GM18520 (cell line): ENCODE results near the gene LAG3.

Source experiments
- ATAC-seq: cut with Tn5 transposase; IDR thresholded peaks from one replicate; pipeline ENCODE4 v1.9.1; 2021; ENCODE audit not compliant: unreplicated experiment

LAG3 gene

DNA sequence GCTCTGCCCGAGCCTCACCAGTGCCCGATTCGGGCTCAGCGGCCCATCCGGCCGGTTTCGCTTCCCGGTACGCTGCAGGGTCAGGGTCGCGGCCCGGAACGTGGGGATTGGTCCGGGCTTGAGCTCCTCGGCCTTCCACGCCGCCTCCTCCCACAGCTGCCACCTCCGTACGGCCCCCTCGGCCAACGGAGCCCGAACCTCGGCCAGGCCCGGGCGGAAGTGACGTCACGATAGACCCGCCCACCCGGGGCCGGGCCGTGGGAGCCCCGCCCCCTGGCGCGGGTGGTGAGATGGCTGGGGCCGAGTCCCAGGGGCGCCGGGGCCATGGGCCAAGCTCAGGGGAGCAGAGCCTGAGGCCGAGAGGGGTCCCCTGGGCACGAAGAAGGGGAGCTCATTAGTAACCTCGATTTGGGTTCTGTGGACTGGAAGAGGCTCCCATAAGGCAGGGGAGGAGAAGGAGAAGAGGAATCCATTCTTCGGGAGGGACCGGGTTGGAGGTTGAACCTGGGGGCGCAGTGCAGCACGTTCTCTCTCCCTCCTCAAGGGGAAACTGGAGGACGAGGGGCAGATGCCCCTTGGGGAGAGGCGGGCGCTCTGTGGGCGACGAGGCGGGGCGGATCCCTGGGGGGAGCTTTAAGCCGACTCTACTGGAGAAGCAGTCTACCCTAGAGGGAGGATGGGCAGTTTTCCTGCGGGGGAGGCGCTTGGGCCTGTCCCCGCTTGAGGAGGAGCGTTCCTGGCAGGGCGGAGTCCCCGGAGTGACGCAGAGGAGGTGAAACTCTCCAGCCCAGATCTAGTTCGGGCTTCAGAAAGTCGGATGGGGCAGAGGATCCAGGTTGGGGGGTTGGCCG is 19.2 kb upstream of the LAG3 start, which contains the start of gene MLF2:
Gene MLF2 (minus strand): TSS at position 221 of the 851 bp plus-strand sequence. CDS start 807 bp downstream, outside the sequence.
- peak; percentile 96 for ATAC-seq

DNA sequence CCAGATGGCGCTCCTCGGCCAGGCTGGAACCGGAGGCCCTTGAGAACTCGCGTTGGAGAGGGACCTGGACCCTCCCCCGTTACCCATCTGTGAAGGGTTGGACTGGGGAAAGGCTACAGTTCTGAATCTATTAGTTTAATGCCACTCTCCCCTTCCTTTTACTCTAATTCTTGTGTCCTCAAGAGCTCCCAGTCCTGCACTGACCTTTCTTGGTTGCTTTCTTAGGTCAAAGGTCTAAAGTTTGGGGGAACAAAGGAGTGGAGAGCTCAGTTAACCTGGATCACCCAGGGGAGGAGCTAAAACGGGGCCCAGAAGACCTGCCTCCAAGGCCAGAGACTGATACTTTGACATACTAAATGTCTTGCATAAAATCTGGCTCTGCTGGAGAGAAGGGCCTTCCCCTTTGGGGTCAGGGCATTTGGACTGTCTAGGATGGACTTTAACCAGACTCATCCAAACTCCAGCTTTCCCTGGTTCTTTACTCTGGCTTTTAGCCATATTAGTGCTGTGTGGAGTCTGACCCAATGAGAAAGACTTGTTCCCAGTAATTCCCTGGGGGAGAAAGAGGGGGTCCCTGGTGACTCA is 18.5 kb upstream of the LAG3 start:
- no peak for ATAC-seq

DNA sequence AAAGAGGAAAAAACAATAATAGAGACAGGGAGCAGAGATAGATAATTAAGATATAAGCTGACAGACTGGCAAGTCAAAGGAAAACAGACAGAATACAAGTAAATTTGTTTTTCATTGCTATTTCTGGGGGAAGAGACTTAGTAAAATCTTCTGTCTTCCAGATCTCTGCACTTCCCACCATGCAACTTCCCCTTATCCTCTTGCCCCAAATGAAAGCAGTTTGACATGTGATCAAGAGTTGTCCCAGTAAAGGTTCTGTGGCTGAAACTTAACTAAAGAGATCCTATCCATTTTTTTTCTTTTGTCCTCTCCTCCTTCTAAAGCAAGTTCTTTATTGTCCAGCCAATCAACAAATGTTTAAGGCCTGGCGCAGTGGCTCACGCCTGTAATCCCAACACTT is 17.9 kb upstream of the LAG3 start:
- no peak for ATAC-seq

DNA sequence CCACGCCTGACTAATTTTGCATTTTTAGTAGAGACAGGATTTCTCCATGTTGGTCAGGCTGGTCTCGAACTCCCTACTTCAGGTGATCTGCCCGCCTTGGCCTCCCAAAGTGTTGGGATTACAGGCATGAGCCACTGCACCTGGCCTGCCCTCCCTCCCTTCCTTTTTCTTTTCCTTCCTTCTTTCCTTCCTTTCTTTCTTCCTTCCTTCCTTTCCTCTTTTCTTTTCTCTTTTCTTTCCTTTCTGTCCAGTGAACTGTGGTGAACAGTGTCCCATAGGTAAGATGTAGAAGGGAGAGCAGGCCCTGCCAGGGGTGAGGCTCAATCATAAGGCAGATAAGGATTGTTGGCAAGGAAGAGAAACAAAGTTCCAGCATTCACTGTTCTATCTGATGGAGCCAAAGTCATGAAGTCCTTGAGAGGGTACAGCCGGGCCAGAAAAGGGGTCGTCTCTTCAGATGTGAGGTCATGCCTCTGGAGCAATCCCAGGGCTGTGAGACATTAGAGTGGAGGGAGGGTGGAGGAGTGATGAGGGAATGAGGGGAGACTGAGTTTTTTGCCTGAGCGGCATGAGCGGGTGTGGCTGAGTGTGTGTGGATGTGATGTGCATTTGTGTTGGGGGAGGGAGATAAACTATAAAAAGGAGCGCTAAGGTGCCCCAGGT is 15.2 kb upstream of the LAG3 start:
- ATAC-seq = no peak

DNA sequence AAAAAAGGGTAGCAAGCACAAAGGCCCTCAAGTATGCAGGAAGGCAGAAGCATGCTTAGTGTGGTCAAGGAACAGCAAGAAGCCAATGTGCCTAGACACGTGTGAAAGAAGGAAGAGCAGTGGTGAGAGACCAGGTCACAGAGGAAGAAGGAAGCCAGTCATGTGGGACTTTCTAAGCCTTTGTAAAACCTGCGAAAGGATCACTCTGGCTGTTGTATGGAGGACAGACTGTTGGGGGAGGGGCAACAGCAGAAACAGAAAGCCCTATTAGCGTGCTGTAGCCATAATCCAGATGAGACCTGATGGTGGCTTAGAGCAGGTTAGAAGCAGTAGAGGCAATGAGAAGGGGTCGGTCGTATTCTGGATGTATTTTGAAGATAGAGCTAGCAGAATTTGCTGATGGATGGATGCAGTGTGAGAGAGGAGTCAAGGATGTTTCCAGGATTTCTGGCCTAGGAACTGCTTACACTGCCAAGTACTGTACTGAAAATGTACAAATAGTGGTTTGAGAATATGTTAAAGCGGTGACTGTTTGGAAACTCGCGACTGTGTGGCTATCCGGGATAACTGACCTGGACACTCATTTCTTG is 13.7 kb upstream of the LAG3 start:
- ATAC-seq = no peak

DNA sequence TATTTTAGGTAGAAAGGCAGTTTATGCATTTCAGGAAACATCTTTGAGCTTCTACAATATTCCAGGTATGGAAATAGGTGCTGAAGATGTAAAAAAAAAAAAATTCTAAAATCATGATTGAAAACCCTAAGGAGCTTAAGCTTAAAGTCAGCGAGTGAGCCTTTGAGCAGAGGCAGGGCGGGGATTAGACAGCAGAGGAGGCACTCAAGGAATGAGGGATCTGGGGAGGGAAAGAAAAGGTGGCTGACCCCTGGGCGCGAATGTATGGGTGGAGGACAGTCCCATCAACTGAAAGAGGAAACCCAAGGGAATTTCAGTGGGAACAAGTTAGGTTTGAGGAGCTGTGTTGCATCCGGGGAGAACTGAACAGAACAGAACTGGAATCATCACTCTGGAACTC is 12.6 kb upstream of the LAG3 start:
- ATAC-seq = no peak

DNA sequence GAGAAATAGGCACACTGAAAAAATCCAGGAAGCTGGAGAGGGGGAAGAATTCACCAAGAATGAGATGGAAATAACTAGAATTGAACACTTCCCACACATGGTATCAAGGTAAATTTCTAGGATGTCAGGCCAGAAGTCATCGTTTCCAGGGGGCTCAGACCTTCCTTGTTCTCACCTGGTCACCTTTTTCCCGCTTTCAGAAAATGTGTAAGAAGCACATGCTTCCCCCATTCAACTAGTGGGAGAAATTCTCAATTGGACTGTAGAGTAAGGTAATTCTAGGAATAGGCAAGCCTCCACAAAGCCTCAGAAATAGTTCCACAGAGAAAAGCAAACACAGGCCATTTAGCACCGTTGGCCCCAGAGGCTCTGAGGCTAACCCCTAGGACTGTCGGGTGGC is 8.9 kb upstream of the LAG3 start:
- no peak for ATAC-seq

DNA sequence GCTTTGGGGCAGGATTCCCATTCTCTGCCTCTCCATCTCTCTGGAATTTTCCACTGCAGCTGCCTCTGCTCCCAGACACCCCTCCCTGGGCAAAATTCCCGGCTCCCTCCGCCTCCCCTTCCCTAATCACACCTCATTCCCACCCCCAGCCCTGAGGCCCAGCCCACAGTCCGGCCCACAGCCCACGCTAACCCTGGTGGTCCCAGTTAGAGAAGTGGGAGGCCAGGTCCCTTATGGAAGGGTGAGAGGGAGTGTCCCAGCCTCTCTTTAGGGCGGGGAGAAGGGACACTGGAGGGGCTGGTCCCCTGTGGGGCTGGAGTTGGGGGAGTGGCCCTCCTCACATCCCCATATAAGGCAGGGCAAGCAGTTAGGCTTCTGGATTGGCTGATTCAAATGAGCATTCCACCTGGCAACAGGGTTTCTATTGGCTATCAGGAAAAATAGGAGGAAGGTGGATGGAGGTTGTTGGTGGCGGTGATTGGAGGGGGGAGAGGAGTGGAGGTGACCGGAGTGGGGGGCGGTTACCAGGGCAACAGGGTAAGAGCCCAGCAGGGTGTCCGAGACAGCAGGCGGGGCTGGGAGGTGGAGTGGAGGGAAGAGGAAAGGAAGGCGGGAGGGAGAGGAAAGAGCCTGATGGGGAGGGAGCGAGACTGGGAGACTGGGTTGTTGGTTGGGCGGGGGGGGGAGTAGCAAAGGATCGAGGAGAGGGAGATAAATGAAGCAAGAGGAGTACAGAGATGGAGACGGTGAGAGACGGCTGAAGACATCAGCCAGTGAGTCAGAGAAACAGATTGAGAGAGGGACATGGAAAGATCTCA is 8.1 kb upstream of the LAG3 start:
- ATAC-seq = peak; percentile 68

DNA sequence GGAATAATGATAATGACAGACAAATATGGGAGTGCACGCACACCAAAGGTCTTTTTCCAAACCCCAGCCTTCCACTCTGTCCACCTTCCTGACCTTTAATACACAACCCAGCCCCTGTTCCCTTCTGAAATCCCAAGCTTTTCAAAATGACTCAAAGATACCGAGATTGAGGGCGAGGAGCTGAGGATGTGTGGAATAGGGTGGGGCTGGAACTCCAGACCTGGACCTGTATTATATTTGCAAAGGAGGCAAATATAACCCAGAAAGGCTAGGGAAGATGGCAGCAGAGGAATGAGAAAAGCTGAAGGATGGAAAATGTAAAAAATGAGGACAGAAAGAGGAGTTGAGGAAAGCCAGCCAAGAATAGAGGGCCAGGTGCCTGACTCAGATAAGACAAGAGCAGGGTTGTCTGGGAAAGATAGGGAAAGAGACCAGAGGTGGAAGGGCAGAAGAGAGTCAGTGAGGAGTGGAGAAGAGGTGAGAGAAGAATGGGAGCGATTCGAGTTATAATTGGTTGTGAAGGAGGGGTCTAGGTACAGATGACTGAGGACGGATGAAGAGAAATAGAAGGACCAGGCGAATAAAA is 7.2 kb upstream of the LAG3 start:
- no peak for ATAC-seq

DNA sequence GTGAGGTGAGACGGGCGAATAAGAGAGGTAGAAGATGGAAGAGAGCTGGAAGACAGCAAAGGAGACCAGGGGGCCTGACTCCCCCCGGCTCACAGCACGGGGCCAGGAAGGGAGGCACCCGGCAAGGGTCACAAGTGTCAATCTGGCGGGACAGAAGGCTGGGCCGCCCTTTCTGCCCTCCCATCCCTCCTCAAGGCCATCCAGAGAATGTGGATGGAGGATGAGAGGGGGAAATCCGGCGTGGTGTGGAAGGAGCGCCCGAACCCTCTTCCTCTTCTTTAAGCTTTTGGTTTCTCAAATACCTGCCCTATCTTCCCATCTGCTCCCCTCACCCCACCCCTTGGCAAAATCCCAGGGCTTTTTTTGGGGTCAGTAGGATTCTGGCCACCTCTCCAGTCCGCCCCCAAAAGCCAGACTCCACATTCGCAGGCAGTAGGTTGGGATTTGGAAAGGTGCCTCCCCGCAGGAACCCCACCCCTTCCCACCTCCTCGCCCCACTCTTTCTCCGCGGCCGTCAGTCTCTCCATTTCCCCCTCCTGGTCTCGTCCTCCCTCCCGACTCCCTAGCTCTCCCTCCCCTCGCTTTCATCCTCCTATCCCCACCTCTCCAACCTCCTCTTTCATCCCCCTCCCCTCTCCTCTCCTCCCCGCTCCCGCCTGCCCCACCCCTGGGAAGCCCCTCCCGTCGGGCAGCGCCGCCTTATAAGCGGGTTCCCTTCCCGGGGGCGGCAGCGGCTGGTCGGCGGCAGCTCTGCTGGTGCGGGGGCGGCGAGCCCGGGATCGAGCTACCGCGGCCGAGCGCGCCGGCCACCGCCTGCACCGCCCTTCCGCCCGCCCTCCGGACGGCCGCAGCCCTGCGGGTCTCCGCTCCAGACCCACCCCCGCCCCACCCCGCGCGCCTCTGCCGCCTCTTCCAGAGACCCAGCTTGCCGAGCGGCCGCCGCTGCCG is 6.4 kb upstream of the LAG3 start, which contains the start of gene PTMS:
Gene PTMS (plus strand): TSS at position 730 of the 948 bp plus-strand sequence. CDS start 343 bp downstream, outside the sequence.
- ATAC-seq = no peak

DNA sequence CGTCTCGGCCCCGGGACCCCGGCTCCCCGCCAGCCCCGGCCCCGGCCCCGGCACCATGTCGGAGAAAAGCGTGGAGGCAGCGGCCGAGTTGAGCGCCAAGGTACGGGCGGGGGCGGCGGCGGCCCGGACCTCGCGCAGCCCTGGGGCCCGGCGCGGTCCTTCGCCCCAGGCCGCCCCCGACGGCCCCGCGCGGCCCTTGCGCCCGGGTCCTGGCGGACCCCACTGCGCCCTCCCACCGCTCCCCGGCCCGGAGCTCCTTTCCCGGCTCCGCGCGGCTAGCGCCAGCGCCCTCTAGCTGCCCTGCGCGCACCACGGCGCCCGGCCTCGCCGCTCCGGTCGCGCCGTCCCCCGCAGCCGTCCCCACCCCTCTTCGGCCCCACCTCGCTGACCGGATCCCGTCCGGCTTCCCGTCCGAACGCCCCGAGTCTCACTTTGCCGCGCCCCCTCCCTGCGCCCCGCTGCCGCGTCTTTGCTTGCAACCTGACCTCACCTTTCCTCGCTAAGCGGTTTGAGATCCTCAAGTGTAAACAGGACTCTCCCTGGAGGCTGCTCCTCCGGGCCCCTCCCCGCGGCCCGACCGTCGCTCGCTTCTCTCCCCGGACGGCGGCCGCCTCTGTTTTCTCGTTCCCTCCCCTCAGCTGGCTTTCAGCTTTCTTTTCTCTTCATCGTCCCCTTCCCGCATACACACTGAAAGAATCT is 5.5 kb upstream of the LAG3 start:
- peak; percentile 39 for ATAC-seq

DNA sequence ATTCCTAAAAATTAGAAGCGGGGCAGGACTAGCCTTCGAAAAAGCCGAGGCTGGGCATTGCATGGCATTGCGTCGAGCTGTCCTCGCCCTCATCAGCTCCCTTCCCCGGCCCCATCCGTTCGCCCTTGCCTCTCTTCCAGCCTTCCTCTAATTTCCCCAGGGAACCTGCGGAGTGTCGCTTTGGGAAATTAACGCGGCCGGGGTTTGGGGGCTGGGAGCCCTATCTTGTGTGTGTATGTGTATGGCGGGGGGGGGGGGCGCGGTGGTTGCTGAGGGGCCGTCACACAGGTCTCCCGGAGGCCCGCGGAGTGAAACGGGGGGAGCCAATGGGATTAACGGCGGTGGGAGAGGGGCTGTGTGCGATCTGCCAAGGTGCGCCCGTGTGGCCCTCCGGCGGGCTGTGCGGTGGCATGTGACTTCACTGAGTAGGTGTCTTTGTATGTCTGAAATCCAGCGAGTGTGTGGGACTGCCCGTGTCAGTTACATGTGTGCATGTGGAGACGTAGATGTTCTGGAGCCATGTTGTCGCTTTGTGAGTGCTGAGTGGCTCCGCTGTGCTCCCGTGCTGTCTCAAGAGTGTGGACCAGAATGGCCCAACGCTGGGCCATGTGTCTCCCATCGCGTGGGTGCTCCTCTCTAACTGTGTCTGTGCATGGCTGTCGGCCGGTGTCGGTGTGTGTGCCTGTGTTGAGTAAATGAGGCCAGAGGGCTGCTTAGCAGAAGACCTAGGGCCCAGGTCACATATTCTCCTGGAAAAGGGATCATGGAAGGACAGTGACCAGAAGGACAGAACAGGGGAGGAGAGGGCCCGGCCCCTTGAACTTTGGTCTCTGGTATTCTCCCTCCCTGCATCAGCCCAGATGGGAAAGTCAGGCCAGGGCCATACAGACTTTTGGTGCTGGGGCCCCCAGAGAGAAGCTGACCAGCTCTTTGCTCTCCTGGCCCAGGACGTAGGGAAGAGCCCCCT is 4.7 kb upstream of the LAG3 start:
- ATAC-seq = no peak

DNA sequence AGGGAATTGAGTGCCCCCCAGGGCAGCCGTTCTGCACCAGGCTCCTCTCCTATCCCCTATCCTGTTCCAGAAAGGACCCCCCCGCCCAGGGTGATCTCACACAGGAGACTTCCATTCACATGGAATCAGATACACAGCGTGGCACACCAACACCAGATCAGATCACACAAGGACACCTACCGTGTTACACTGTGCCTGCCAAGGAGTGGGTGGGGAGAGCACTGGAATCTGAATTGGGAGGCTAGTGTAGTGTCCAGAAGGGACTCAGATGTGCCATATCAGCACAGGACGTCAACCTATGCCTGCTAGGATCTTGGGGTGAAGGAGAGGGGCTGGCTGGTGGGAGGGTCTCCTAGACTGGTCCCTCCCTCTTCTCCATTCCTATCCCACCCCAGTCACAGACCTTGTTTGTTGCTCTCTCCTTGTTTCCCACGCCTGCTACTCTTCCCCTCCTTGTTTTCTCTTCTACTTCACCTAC is 3.8 kb upstream of the LAG3 start:
- ATAC-seq = no peak

DNA sequence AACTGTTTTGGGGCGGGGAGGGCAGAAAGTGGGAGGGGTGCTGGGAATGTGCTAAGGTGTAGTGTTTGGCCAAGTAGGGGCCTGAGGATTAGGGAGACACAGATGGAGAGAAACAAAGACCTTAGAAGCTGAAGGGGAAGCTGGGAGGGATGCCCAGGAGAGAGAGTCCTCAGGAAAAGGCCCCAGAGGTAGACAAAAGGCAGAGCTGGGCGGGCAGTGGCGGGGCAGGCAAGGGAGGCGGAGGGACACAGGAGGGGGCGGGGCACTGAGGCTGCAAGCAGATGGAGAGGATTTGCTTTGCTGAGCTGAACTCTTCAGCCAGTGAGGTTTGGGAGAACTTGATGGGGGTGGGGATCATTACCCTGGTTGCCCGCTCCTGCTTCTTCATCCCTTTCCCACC is 3.3 kb upstream of the LAG3 start:
- no peak for ATAC-seq

DNA sequence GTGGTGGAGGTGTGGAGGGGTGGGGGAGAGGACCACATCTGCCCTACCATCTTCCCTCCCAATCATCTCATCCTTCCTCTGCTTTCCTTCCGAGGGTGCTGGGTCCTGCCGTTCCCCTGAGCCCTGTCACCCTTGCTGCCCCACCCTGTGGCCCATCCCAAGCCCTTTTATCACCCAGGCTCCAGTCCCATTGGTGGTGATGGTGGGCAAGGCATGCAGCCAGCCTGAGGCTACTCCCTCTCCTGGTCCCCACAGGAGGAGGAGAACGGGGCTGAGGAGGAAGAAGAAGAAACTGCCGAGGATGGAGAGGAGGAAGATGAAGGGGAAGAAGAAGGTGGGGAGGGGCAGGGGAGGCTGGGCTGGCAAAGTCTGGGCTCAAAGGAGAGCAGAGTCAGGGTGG is 2.7 kb upstream of the LAG3 start:
- no peak for ATAC-seq

DNA sequence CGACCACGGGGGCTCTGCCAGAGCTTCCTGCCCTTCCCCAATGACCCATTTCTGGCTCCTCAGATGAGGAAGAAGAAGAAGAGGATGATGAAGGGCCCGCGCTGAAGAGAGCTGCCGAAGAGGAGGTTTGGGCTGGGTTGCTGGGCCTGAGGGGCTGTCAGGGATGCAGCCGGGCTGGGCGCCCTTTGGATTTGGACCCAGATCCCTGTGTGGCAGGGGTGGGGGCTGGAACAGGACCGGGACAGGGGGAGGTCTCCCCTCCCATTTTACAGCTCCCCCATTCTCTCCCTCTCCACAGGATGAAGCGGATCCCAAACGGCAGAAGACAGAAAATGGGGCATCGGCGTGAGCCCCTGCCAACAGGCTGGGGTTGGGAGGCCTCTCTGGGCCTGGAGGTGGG is 2.2 kb upstream of the LAG3 start:
- ATAC-seq = no peak

DNA sequence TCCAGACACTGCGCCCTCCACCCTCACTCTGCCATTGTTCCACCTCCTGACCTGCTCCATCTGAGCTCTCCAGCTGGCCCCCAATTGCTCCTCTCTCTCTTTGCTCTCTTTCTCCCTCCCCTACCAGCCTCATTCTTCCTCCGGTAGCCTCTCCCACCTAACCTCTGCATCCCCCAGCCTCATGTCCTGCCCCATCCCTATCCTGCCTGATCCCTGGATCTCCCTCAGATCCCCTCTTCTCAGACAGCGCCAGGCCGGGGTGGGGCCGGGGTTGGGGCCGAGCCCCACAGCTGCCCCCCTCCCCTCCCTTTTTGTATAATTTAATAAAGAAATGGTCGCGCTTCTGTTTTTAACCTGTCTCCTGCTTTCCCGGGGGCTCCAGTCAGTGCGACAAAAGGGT is 1.7 kb upstream of the LAG3 start:
- ATAC-seq = no peak
